Transverse colon (tissue), 4 donors: ENCODE data around the gene MSLN.

ENCODE experiments used
- CTCF ChIP-seq, 5 experiments: fragments of 200-600 bp in 3 of 5; fragments of 450-650 bp in 2 of 5; sonication (generic) in 3 of 5; IDR thresholded peaks; 1 replicate in 2 of 5; 2 replicates in 3 of 5; pipeline ENCODE4 v1.5.1; 2016 to 2017; ENCODE audit warnings: antibody characterized with exemption in 5 of 5, inconsistent platforms in 3 of 5, mild to moderate bottlenecking in 2 of 5, moderate library complexity in 1 of 5
- POLR2AphosphoS5 ChIP-seq, 3 donors: sonication (generic); formaldehyde crosslinking; IDR thresholded peaks; one replicate each; pipeline ENCODE4 v1.6.1; 2016; ENCODE audit warnings: antibody characterized with exemption in 3 of 3

GRCh38 chr16:776824-777223 is 16.3 kb downstream of the MSLN start:
- TF ChIP-seq CTCF (IDR thresholded peaks at IDR 0.05), result no peak
- TF ChIP-seq POLR2AphosphoS5 (IDR thresholded peaks at IDR 0.05), result no peak
